ENCODE data around the gene OTC. TPM values are rescaled to one million over a fixed set of nuclear protein-coding genes. Genes with fewer than 3 reads are reported as not detected.

Gene OTC
- total RNA-seq, 1 donor from 2014 or later: 0.32 TPM

DNA sequence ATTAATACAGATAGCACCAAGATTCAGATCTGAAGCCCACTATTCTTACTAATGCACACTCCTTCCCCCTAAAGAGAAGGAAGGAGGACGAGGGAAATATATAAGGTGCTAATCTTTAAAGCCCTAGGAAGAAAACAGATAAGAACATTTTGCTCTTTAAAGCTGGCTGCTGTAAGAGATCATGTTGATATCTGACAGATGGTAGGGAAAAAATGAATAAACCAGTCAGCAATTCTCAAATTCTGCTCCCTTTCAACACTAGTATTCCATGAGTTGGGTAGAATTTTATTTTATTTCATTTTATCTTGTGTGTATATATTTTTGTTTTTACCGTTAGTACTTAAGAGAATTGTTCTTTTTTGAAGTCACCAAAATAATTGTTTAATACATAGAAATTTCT lies 19.2 kb downstream of the OTC start:
- intact Hi-C loops (cut with DNase I): no loop called here
- Histone ChIP-seq H3K4me1 (no peaks in the 10 kb centered on the region), H3K36me3 (no peaks in the 10 kb centered on the region), H3K27me3 (no peaks in the 10 kb centered on the region), H3K9me3 (no peaks in the 10 kb centered on the region), H3K4me3 (no peak overlapping the region), H3K27ac (no peak overlapping the region)
- no peak for DNase-seq (ENCODE audit: low spot score in 2 of 2)
- TF ChIP-seq, protein P1, sequence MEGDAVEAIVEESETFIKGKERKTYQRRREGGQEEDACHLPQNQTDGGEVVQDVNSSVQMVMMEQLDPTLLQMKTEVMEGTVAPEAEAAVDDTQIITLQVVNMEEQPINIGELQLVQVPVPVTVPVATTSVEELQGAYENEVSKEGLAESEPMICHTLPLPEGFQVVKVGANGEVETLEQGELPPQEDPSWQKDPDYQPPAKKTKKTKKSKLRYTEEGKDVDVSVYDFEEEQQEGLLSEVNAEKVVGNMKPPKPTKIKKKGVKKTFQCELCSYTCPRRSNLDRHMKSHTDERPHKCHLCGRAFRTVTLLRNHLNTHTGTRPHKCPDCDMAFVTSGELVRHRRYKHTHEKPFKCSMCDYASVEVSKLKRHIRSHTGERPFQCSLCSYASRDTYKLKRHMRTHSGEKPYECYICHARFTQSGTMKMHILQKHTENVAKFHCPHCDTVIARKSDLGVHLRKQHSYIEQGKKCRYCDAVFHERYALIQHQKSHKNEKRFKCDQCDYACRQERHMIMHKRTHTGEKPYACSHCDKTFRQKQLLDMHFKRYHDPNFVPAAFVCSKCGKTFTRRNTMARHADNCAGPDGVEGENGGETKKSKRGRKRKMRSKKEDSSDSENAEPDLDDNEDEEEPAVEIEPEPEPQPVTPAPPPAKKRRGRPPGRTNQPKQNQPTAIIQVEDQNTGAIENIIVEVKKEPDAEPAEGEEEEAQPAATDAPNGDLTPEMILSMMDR (IDR thresholded peaks at IDR 0.05): no peak

DNA sequence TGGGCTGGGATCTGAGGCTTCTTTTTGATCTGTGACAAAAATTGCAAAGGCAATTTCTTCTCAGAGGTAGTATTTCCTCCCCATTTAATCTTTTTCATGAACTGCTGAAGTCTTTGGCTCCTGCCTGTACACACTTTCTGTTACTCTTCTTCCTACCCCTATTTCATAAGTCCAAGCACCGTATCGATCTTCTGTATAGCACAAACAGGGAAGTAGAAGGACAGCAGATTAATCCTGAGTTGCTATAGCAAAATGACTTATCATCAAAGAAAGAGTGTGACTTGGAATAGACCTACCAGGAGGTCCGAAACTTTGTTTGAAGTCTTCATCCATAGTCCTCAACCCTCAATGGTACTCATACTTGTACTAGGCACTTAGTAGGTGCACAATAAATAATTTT lies 22.0 kb downstream of the OTC start:
- no peak for DNase-seq (ENCODE audit: low spot score in 2 of 2)
- Histone ChIP-seq H3K9me3 (no peaks in the 10 kb centered on the region), H3K4me3 (no peak overlapping the region), H3K27ac (no peak overlapping the region), H3K4me1 (no peaks in the 10 kb centered on the region), H3K36me3 (no peaks in the 10 kb centered on the region), H3K27me3 (no peaks in the 10 kb centered on the region)
- intact Hi-C loops (cut with DNase I): no loop called here
- TF ChIP-seq, protein P1 (IDR thresholded peaks at IDR 0.05): no peak

DNA sequence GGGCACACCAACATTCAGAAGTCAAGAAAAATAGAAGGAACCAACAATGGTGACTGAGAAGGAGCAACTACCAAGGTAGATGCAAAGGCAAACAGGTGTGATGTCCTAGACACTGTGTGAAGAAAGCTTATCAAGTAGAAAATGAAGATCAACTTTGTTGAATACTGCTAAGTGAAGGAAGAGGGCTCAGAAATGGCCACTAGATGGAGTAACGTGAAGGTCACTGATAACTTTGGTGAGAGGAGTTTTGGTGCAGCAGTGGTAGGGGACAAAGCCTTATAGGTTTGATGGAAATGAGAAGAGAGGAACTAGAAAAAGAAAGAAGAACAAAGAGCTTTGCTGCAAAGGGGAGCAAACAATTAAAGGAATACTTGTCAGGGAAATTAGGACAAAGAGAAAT lies 23.5 kb downstream of the OTC start:
- DNase-seq (ENCODE audit: low spot score in 2 of 2): no peak
- Histone ChIP-seq H3K27ac (no peak overlapping the region), H3K36me3 (no peaks in the 10 kb centered on the region), H3K9me3 (no peaks in the 10 kb centered on the region), H3K4me1 (no peaks in the 10 kb centered on the region), H3K27me3 (no peaks in the 10 kb centered on the region), H3K4me3 (no peak overlapping the region)
- intact Hi-C loops (cut with DNase I): no loop called here
- TF ChIP-seq, protein P1 (IDR thresholded peaks at IDR 0.05): no peak

DNA sequence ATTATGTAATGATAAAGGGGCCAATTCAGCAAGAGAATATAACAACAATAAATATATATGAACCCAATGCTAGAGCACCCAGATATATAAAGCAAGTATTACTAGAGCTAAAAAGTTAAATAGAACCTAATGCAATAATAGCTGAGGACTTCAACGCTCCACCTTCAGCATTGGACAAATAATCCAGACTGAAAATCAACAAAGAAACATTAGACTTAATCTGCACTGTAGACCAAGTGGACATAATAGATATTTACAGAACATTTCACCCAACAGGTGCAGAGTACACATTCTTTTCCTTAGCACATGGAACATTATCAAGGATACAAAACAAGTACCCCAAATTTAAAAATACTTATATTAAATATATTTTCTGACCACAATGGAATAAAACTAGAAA lies 24.3 kb downstream of the OTC start:
- TF ChIP-seq, protein P1 (IDR thresholded peaks at IDR 0.05): no peak
- Histone ChIP-seq H3K27ac (no peak overlapping the region), H3K4me1 (no peaks in the 10 kb centered on the region), H3K27me3 (no peaks in the 10 kb centered on the region), H3K9me3 (no peaks in the 10 kb centered on the region), H3K4me3 (no peak overlapping the region), H3K36me3 (no peaks in the 10 kb centered on the region)
- DNase-seq (ENCODE audit: low spot score in 2 of 2): no peak
- intact Hi-C loops (cut with DNase I): no loop called here

DNA sequence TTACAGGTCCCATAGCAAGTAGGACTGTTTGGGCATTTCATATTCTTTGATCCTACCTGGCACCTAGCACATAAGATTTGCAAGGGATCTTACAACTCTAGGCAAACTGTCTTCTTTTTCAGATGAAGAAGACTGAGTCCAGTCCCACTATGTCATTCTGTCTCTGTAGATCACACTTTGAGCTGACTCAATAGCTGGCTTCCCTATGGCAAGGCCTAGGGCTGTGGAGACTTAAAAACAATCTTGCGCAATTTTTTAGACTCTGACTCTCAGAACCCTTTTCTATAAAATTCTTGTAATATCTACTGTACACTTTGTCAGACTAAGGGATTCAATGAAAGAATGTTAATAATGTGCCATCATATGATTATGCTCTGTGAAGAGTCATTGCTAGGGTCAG lies 26.7 kb downstream of the OTC start:
- Histone ChIP-seq H3K4me3 (no peak overlapping the region), H3K9me3 (no peaks in the 10 kb centered on the region), H3K27me3 (no peaks in the 10 kb centered on the region), H3K4me1 (no peaks in the 10 kb centered on the region), H3K27ac (no peak overlapping the region), H3K36me3 (no peaks in the 10 kb centered on the region)
- no peak for DNase-seq (ENCODE audit: low spot score in 2 of 2)
- TF ChIP-seq, protein P1 (IDR thresholded peaks at IDR 0.05): no peak
- intact Hi-C loops (cut with DNase I): no loop called here

DNA sequence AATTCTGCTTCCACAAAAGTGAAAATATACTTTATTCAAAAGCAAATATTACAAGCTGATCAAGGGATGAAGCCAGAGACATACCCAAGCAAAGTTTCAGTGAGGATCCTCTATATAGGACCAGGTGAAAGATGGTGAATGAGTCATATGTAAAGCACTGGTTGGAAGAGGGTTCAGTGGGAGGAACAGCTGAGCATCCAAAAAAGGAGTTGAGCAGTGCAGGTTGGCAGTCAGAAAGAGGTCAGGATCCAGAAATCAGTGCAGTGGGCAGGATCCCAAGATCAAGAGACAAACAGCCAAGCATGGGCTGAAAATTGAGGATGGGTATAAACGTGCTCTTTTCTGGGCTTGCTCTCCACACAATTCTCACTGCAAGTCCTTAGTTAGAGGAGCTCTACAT lies 30.3 kb downstream of the OTC start:
- no peak for DNase-seq (ENCODE audit: low spot score in 2 of 2)
- Histone ChIP-seq H3K27ac (no peak overlapping the region), H3K4me3 (no peak overlapping the region), H3K36me3 (no peaks in the 10 kb centered on the region), H3K9me3 (no peaks in the 10 kb centered on the region), H3K4me1 (no peaks in the 10 kb centered on the region), H3K27me3 (no peaks in the 10 kb centered on the region)
- intact Hi-C loops (cut with DNase I): no loop called here
- TF ChIP-seq, protein P1 (IDR thresholded peaks at IDR 0.05): no peak

Measured in ascending aorta (tissue), 2 donors.